Spleen (tissue), 11 donors: ENCODE results near the gene CCDC102A. TPM values are rescaled to one million over a fixed set of nuclear protein-coding genes. Genes with fewer than 3 reads are reported as not detected.

Experiments
- DNase-seq: peaks from one replicate; pipeline ENCODE4 v3.0.0-alpha.2; 2020
- H3K27ac ChIP-seq, 8 donors: fragments of 200-600 bp; sonication (generic) in 7 of 8; 1 replicate in 4 of 8; 2 replicates in 4 of 8; pipeline versions ENCODE4 v1.5.0 to v1.8.0; 2016 to 2021; ENCODE audit warnings: inconsistent platforms in 4 of 8, mild to moderate bottlenecking in 4 of 8, moderate library complexity in 1 of 8
- H3K27me3 ChIP-seq, 7 donors: fragments of 200-600 bp; sonication (generic) in 6 of 7; replicated peaks in 1 of 7; 1 replicate in 4 of 7; 2 replicates in 3 of 7; pipeline versions ENCODE4 v1.5.0 to v1.8.0; 2016 to 2021; ENCODE audit warnings: inconsistent platforms in 3 of 7, mild to moderate bottlenecking in 1 of 7
- H3K36me3 ChIP-seq, 6 donors: fragments of 200-600 bp; sonication (generic) in 5 of 6; 1 replicate in 4 of 6; 2 replicates in 2 of 6; pipeline versions ENCODE4 v1.5.0 to v1.8.0; 2016 to 2021; ENCODE audit warnings: inconsistent platforms in 2 of 6
- H3K4me1 ChIP-seq, 6 donors: fragments of 200-600 bp; sonication (generic) in 5 of 6; 1 replicate in 3 of 6; 2 replicates in 3 of 6; pipeline versions ENCODE4 v1.5.0 to v1.8.0; 2016 to 2021; ENCODE audit warnings: inconsistent platforms in 3 of 6
- H3K4me3 ChIP-seq, 8 donors: fragments of 200-600 bp; sonication (generic) in 7 of 8; 1 replicate in 4 of 8; 2 replicates in 4 of 8; pipeline versions ENCODE4 v1.5.0 to v1.8.0; 2016 to 2021; ENCODE audit warnings: inconsistent platforms in 4 of 8, mild to moderate bottlenecking in 4 of 8, moderate library complexity in 2 of 8
- H3K9me3 ChIP-seq, 8 donors: fragments of 200-600 bp; sonication (generic) in 7 of 8; 1 replicate in 4 of 8; 2 replicates in 4 of 8; pipeline versions ENCODE4 v1.5.0 to v1.8.0; 2016 to 2021; ENCODE audit warnings: inconsistent platforms in 4 of 8
- POLR2A ChIP-seq, 3 donors: fragments of 450-650 bp; IDR thresholded peaks; one replicate each; pipeline ENCODE4 v1.5.1; 2017; ENCODE audit warnings: antibody characterized with exemption in 3 of 3, mild to moderate bottlenecking in 1 of 3
- POLR2AphosphoS5 ChIP-seq, 3 donors: sonication (generic); formaldehyde crosslinking; IDR thresholded peaks; one replicate each; pipeline ENCODE4 v1.5.1; 2017; ENCODE audit warnings: antibody characterized with exemption in 3 of 3
- WGBS, 5 donors: extraction: QIAGEN DNeasy Blood & Tissue Kit in 3 of 5; methylation state at CpG; one replicate each; pipeline versions ENCODE4 v1.1.5 to v1.1.7; 2013 to 2018; 5-methylcytosine and 5-hydroxymethylcytosine counted together
- intact Hi-C: fragments of 100-400 bp; cut with DNase I; formaldehyde crosslinking; loops from one replicate; pipeline ENCODE4 v1.15.0; 2023; ENCODE audit warnings: low total_unique reads
- polyA plus RNA-seq, 3 donors: library from polyadenylated mRNA; stranded (reverse); fragments of 200-250 nt; gene quantifications; one replicate each; pipeline ENCODE4 v1.2.1, GENCODE V29; 2013
- total RNA-seq, 7 donors: library from RNA; depleted of rRNA in 3 of 7; stranded (reverse); fragments of >200 nt in 3 of 7; fragmentation: NEBNext Ultra II Directional in 4 of 7; extraction: Animal tissue kit (Norgen Biotek cat#: 25700) in 4 of 7; gene quantifications; one replicate each; pipeline versions ENCODE4 v1.1.0 to v1.2.1, GENCODE V29; 2016 to 2021
- TF ChIP-seq, protein P1 (sequence below), 11 experiments: fragments of 200-600 bp in 7 of 11; fragments of 450-650 bp in 4 of 11; sonication (generic) in 4 of 11; IDR thresholded peaks in 8 of 11; conservative IDR thresholded peaks in 3 of 11; 1 replicate in 7 of 11; 2 replicates in 4 of 11; pipeline versions ENCODE4 v1.4.0 to v1.8.0; 2016 to 2021; ENCODE audit warnings: antibody characterized with exemption in 11 of 11, inconsistent platforms in 4 of 11, mild to moderate bottlenecking in 1 of 11
- donor health status: healthy with polysubstance abuse.
- donor health status: DM: no; HTN: no; CAD: no; lungs with moderate emphysema.
- donor health status: DM: no; HTN: no; CAD: no.
- donor health status: Bipolar disorder and iron deficiency.
- donor health status: healthy.
- donor health status: DM: no; HTN: no; CAD: no.
- donor health status: DM: yes; HTN: yes; CAD: no.

Gene CCDC102A
- total and polyA plus RNA-seq, 10 donors, result 4.6 to 14.8 (median 7.8) TPM

DNA sequence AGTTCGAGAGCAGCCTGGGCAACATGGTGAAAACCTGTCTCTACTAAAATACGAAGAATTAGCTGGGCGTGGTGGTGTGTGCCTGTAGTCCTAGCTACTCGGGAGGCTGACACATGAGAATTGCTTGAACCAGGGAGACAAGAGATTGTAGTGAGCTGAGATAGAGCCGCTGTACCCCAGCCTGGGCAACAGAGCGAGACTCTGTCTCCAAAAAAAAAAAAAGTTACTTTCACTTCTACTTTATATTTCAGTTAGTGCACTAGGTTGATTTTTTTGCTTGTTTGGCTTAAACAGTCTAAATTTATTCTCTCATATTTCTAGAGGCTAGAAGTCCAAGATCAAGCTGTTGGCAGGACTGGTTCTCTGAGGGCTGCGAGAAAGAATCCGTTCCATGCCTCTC lies 13.4 kb downstream of the CCDC102A start:
- 75 to 84% (median 77%) methylated on average over 8 of the region's 8 CpGs for WGBS, 5 donors
- peak overlapping the region in 4 of 8 donors; percentile 38 to 66 (median 50) for H3K27ac ChIP-seq

GRCh38 chr16:57519796-57520360 lies 16.5 kb downstream of the CCDC102A start:
- Histone ChIP-seq H3K27ac (no peak overlapping the region), H3K4me1 (peaks cover 0 to 48% (median 23%) of the 10 kb centered on the region in 6 donors), H3K27me3 (no peaks in the 10 kb centered on the region), H3K9me3 (no peaks in the 10 kb centered on the region), H3K36me3 (peaks cover 0 to 41% (median 13%) of the 10 kb centered on the region in 6 donors), H3K4me3 (no peak overlapping the region)
- WGBS, 5 donors, result 20 to 32% (median 26%) methylated on average over 10 of the region's 10 CpGs
- TF ChIP-seq POLR2AphosphoS5 (IDR thresholded peaks at IDR 0.05) (peak; percentile 60 to 72 (median 68)), POLR2A (IDR thresholded peaks at IDR 0.05) (no peak)
- TF ChIP-seq, protein P1, sequence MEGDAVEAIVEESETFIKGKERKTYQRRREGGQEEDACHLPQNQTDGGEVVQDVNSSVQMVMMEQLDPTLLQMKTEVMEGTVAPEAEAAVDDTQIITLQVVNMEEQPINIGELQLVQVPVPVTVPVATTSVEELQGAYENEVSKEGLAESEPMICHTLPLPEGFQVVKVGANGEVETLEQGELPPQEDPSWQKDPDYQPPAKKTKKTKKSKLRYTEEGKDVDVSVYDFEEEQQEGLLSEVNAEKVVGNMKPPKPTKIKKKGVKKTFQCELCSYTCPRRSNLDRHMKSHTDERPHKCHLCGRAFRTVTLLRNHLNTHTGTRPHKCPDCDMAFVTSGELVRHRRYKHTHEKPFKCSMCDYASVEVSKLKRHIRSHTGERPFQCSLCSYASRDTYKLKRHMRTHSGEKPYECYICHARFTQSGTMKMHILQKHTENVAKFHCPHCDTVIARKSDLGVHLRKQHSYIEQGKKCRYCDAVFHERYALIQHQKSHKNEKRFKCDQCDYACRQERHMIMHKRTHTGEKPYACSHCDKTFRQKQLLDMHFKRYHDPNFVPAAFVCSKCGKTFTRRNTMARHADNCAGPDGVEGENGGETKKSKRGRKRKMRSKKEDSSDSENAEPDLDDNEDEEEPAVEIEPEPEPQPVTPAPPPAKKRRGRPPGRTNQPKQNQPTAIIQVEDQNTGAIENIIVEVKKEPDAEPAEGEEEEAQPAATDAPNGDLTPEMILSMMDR (IDR thresholded peaks at IDR 0.05 in 8 of 11, conservative IDR thresholded peaks at IDR 0.05 in 3 of 11), result peak; percentile 83 to 98 (median 97)
- intact Hi-C loops, result loop anchor here (2.0 to 10.0 kb wide), 3 partner anchors 55 to 218 kb away; partner anchors contain the start of gene POLR2C
- peak; percentile 95 for DNase-seq

More for the DNA sequence above, 13.4 kb downstream of the CCDC102A start:
- Histone ChIP-seq H3K4me3 (no peak overlapping the region), H3K27me3 (no peaks in the 10 kb centered on the region), H3K4me1 (peaks cover 0 to 56% (median 25%) of the 10 kb centered on the region in 6 donors), H3K9me3 (no peaks in the 10 kb centered on the region), H3K36me3 (peaks cover 0 to 17% (median 7%) of the 10 kb centered on the region in 6 donors)
- TF ChIP-seq, protein P1 (IDR thresholded peaks at IDR 0.05 in 8 of 11, conservative IDR thresholded peaks at IDR 0.05 in 3 of 11), result no peak
- TF ChIP-seq POLR2A (IDR thresholded peaks at IDR 0.05), result no peak
- no peak for TF ChIP-seq POLR2AphosphoS5 (IDR thresholded peaks at IDR 0.05)
- intact Hi-C loops, result no loop called here
- no peak for DNase-seq

DNA sequence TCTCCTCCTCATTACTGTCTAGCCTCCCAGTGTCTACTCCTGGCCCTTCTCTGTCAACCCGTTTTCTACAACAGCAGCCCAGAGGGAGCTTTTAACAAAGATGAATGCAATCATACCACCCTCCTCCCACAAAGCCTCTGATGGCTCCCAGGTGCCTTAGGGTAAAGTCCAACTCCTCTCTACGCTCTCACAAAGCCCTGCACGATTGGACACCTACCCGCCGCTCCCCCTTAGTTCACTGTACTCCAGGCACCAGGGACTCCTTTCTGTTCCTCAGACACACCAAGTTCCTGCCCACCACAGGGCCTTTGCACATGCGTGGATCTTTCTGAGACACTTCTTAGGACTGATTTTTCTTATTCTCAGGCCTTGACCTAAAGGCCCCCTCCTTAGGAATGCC lies 17.4 kb downstream of the CCDC102A start:
- intact Hi-C loops, result loop anchor here (2.0 to 10.0 kb wide), 3 partner anchors 54 to 217 kb away; partner anchors contain the start of gene POLR2C
- no peaks in the 10 kb centered on the region for H3K9me3 ChIP-seq
- 88 to 97% (median 92%) methylated on average over 6 of the region's 6 CpGs for WGBS, 5 donors
- no peaks in the 10 kb centered on the region for H3K27me3 ChIP-seq
- H3K36me3 ChIP-seq, result peaks cover 0 to 51% (median 13%) of the 10 kb centered on the region in 6 donors
- no peak overlapping the region for H3K4me3 ChIP-seq
- no peak for DNase-seq
- TF ChIP-seq POLR2AphosphoS5 (IDR thresholded peaks at IDR 0.05) (no peak), POLR2A (IDR thresholded peaks at IDR 0.05) (no peak)
- TF ChIP-seq, protein P1 (IDR thresholded peaks at IDR 0.05 in 8 of 11, conservative IDR thresholded peaks at IDR 0.05 in 3 of 11), result no peak
- H3K27ac ChIP-seq, result no peak overlapping the region
- peaks cover 3 to 48% (median 33%) of the 10 kb centered on the region in 6 donors for H3K4me1 ChIP-seq

GRCh38 chr16:57518520-57518919 lies 17.9 kb downstream of the CCDC102A start:
- no peak overlapping the region for H3K27ac ChIP-seq
- peaks cover 7 to 48% (median 36%) of the 10 kb centered on the region in 6 donors for H3K4me1 ChIP-seq
- H3K36me3 ChIP-seq, result peaks cover 0 to 55% (median 13%) of the 10 kb centered on the region in 6 donors
- intact Hi-C loops, result loop anchor here (2.0 to 10.0 kb wide), 3 partner anchors 54 to 216 kb away; partner anchors contain the start of gene POLR2C
- H3K4me3 ChIP-seq, result no peak overlapping the region
- no peak for DNase-seq
- 89 to 97% (median 94%) methylated on average over 13 of the region's 13 CpGs for WGBS, 5 donors
- no peak for TF ChIP-seq POLR2A (IDR thresholded peaks at IDR 0.05)
- TF ChIP-seq POLR2AphosphoS5 (IDR thresholded peaks at IDR 0.05), result no peak
- TF ChIP-seq, protein P1 (IDR thresholded peaks at IDR 0.05 in 8 of 11, conservative IDR thresholded peaks at IDR 0.05 in 3 of 11), result no peak
- no peaks in the 10 kb centered on the region for H3K27me3 ChIP-seq
- H3K9me3 ChIP-seq, result no peaks in the 10 kb centered on the region
